ENCODE results near the gene SLC4A2.

SLC4A2 gene

DNA sequence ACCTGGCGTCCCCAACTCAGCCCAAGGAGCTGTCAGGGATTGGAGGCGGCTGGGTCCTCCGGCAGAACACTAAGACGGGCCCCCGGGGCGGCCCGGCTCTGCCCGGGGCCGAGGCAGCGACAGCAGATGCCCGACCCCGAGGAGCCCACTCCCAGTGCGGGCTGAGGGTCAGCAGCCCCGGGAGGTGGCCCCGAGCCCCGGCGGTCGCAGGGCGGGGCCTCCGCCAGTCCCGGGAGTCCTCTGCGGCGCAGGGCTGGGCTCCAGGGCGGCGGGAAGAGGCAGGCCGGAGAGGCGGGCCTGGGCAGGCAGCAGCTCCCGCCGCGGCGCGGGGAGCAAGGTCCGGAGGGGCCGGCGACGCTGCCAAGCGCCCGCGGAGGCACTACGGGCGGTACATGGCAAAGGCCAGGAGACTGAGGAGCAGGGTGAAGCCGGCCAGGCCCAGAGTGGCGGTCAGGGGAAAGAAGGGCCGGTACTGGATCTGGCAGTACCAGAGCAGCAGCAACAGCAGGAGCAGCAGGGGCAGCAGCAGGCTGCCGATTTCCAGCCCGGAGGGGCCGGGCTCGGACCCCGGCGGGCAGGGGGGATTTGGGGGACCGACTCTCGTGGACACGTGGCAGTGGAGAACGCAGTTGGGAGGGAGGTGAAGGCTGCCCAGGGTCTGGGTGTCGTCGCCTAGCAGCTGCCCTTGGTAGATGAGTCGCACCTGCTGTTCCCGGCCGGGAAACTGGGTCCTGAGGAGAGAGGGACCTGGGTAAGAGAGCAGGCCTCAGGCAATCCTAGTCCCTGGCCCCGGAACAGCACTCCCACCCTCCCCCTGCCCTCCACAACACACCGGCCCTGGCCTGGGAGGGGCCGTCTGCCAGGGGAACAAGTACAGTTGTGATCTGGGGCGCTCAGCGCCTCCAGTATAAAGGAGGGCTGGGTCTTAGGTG lies 22.0 kb downstream of the SLC4A2 start:
- no peak for DNase-seq

GRCh38 chr7:151082141-151083070 lies 23.0 kb downstream of the SLC4A2 start:
- no peak for DNase-seq

GRCh38 chr7:151083071-151083823 lies 23.9 kb downstream of the SLC4A2 start, which contains the start of gene TMUB1:
TSS of gene TMUB1 (minus strand) at chr7:151083493. CDS start at chr7:151082563, 930 bp downstream.
- peak; percentile 46 to 47 for DNase-seq

DNA sequence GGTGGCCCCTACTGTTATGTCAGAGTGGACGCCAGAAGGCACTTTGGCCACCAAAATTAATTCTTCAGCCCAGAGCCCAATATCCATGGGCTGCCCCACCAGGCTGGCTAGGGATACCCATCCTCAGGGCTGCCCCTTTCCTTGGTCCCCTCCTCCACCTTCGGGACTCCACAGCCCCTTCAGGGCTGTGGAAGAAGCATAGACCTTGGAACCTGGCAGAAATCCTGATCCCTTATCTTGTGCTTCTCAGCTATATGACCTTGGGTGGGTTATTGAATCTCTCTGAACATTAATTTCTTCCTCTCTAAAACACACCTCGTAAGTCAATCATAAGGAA lies 24.4 kb downstream of the SLC4A2 start:
- DNase-seq, result no peak

GRCh38 chr7:151085329-151085690 lies 25.9 kb downstream of the SLC4A2 start:
- no peak for DNase-seq

- DNase-seq, result peak; percentile 44 to 81
Measured at GRCh38 chr7:151085691-151086620, 26.6 kb downstream of the SLC4A2 start, which contains the start of gene AGAP3. TSS of gene AGAP3 (plus strand) at chr7:151086475. CDS start at chr7:151086742, 267 bp downstream.

DNA sequence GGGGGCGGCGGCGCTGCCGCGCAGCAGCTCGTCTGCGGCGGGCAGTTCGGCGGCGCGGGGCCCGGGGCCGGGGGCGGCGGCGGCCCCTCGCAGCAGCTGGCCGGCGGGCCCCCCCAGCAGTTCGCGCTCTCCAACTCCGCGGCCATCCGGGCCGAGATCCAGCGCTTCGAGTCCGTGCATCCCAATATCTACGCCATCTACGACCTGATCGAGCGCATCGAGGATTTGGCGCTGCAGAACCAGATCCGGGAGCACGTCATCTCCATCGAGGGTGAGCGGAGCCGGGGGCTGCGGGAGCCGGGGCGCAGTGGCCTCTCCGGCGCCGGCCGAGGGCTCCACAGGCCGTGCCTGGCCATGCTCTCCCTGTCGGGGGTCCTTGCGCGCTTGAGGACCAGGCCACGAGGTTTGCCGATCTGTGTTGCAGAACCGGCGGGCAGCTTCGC lies 27.4 kb downstream of the SLC4A2 start:
- peak in 1 of 2 experiments; percentile 21 for DNase-seq

DNA sequence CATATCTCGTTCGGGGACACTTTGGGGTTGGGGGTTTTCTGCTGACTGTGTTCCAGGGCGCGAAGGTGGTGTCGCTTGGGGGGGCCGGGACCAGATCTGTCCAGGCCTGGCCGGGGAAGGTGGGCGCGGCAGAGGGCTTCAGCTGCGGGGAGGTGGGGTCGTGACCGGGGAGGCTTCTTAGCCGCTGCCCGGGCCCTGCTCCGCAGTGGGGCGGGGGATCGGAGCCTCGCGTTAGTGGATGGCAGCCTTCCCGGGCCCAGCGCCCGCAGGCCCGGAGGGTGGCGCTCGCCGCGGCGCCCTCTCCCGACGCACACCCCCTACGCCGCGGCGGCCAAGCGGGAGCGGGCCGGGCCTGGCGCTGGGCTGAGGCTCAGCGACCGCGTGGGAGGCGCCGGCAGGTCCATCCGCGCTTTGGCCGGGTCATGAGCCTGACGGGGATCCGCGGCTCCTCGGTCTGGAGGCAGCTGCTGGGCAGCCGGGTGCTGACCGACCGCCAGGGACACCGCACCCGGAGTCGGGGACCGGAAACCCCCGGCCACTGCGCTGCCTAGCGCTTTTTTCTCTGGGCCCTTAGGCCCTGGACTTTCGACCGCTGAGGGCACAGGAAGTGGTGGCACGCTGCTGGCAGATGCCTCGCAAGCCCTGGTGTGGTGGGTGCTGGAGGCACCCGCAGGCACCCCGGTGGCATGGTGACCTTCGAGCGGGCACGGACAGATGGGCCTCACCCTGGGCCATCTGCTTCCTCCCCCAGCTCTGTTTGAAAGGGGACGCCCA lies 28.0 kb downstream of the SLC4A2 start:
- no peak for DNase-seq

DNA sequence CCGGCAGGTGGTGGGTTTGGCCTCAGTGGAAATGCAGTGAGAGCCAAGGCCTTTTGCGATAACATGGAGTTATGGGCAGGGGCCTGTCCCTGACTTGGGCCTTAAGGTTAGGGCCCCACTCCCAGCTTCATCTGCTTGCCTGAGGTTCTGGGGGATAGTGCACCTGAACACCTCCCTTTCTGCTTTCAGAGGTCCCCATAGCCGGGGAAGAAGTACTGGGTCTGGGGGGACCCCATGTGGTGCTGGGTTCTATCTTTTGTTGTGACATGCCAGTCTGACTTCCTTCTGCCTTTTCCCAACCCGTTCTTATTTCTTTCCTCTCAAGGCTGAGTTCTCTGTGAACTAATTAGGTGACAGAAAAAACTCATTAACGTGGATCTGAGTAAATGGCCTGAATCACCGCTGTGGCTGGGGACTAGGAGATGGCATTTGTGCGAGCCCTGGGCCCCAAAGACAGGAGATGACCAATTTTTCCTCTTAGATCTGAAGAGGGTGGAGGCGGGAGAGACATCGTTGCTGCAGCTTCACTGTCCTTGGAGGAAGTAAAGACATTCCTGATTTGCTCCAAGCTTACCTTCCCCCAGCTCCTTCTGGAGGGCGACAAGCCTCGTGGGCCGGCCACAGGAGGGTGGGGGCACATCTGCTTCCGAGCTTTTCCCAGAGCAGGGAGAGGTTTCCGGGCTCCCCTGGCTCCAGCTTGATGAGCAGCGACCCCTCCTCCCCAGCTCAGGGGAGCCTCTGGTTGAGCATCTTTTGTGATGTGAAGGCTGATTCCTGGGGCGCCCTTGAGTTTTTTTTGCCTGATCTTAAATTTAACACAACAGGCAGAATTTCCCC lies 28.8 kb downstream of the SLC4A2 start:
- DNase-seq, result no peak

DNA sequence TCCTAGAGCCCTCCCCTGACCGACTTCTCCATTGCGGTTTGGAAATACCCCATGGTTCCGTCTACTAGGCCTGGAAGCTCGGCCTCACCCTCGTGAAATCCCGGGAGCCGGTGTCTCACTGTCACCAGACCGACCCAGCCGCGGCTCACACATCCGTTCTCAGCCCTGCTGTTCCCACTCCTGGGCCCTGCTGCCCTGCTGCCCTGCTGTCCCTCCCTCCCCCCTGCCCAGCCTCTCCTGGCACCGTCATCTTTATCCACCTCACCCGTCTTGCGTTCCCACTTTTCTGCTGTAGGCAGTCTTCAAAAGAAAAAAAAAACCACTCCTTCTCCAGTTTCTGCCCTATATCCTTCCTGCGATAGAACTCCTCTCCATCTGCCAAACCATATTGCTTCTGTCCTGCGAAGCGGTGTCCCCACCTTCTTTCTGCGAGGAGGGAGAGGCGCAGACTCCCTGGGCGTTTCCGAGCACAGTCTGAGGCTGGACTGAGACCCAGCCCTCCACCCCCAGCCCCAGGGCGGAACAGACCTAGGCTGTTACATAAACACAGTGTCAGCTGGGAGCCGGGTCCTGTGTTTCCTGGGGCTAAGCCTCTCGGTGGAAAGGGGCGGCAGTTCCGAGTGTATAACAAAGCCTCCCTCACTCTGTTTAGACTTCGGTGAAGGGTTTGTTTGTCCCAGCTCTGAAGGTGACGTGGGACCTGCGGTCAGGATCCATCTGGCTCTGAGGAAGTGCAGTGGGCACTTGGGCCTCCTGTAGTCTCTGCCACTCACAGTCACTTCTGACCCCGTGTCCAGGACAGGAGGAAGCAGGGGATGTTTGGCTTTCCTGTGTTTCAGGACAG lies 29.7 kb downstream of the SLC4A2 start:
- DNase-seq, result no peak

DNA sequence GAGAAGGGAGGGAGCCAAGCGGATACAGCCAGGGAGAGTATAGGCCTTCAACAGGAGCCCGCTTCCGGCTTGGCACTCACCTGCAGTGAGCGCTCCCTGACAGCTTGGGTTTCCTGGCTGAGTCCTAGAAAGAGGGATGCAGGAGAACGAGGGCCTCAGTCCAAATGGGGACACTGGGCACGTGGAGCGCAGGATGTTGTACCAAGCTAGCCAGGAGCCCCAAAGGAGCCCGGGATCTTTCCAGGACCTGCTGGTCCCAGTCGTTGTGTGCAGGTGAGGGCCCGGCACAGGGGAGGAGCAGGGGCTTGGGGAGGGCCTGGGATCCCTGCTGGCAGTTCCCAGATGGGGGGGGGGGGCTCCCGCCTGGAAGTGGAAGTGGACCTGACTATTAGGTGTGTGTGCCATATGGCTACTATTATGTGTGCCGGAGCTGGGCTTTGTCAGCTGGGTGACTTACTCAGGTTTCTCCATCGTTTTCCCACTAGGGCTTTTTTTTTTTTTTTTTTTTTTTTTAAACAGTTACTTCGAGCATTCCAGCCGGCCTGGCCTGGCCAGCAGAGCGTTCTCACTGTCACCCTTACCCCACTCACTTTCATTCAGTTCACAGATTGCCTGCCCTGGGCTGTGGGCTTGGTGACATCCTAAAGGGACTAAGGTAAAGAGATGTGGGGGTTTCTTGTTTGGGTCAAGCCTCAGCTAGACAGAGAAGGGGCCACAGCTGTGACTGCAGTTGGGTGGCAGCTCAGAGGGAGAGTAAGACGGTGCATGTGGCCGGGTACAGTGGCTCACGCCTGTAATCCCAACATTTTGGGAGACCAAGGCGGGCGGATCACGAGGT lies 30.7 kb downstream of the SLC4A2 start:
- DNase-seq, result no peak

GRCh38 chr7:151091003-151091402 lies 31.6 kb downstream of the SLC4A2 start:
- no peak for DNase-seq

DNA sequence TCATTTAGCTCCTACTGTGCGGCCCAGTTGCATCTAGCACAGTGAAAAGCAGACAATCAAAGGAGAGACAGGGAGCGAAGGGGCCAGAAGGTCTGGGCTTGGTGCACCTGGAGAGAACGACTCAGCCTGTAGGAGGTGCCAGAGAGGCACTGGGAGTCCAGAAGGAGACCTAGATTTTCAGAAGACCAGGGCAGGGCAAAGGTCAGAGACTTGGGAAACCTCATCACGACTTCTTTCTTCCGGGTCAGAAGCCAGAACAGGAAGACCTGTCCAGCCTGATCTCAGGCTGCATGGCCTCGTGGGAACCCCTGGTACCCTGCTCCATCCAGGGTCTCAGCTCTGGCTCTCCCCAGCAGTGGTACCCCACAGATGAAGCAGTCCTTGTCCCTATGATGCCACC lies 32.0 kb downstream of the SLC4A2 start:
- no peak for DNase-seq

DNA sequence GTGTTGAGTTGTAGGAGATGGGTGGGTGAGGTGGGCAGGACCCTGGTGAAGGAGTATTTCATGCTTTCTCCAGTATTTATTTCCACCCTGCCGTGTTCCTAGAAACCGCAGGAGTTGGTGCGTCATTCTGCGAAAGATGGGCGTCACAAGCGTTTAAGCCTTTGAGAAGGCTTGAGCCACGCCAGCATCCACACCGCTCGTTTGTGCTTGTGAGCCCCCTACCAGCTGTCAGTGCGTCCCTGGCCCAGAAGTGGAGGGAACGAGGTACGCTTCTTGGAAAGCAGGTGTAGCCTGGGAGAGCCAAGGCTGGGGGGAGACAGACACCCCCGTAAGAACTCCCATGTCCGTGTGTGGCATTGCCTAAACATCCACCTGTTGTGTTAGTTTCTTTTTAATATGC lies 32.6 kb downstream of the SLC4A2 start:
- DNase-seq, result no peak

- DNase-seq, result no peak
Measured at GRCh38 chr7:151093748-151094147, 34.4 kb downstream of the SLC4A2 start.

GRCh38 chr7:151094675-151095074 lies 35.3 kb downstream of the SLC4A2 start:
- DNase-seq, result no peak

GRCh38 chr7:151095123-151095797 lies 35.9 kb downstream of the SLC4A2 start:
- DNase-seq, result no peak

Measured in NCI-H187 (cell line).